Omental fat pad (tissue), 4 donors: Measurements from ENCODE around the gene TSHR. TPM values are rescaled to one million over a fixed set of nuclear protein-coding genes. Genes with fewer than 3 reads are reported as not detected.
"Not testable (repeated sequence)": the region's sequence is repeated elsewhere in the genome, so short reads cannot be mapped to it uniquely, and the experiment has no call there.

Source experiments
- ATAC-seq: fragments of 150-250 bp; one replicate; pipeline ENCODE4 v1.9.1; 2016; ENCODE audit warnings: mild to moderate bottlenecking, moderate library complexity; ENCODE audit not compliant: low FRiP score
- DNase-seq: peaks from one replicate; pipeline ENCODE4 v3.0.0-alpha.2; 2019; ENCODE audit warnings: low spot score
- CTCF ChIP-seq, 3 donors: fragments of 450-650 bp; IDR thresholded peaks; one replicate each; pipeline ENCODE4 v1.5.1; 2016 to 2017; ENCODE audit warnings: antibody characterized with exemption in 3 of 3, mild to moderate bottlenecking in 3 of 3, moderate library complexity in 2 of 3
- total RNA-seq, 4 donors: library from RNA; depleted of rRNA; stranded (reverse); fragments of >200 nt; gene quantifications; one replicate each; pipeline ENCODE4 v1.1.0, GENCODE V29; 2016

The TSHR gene
- total RNA-seq, 4 donors from 2014 or later: 0.36 to 0.79 (median 0.74) TPM; not detected in 1

- DNase-seq: no peak
- TF ChIP-seq CTCF (IDR thresholded peaks at IDR 0.05): no peak
- no peak for ATAC-seq
Observed at GRCh38 chr14:81105378-81105777, 150.0 kb downstream of the TSHR start.

GRCh38 chr14:81105961-81106360 is 150.5 kb downstream of the TSHR start:
- no peak for ATAC-seq
- TF ChIP-seq CTCF (IDR thresholded peaks at IDR 0.05): no peak
- no peak for DNase-seq

- ATAC-seq (no peak), DNase-seq (no peak)
- no peak for TF ChIP-seq CTCF (IDR thresholded peaks at IDR 0.05)
Observed at GRCh38 chr14:81110186-81110585, 154.8 kb downstream of the TSHR start.

GRCh38 chr14:81113176-81113575 is 157.8 kb downstream of the TSHR start:
- no peak for DNase-seq
- no peak for ATAC-seq
- TF ChIP-seq CTCF (IDR thresholded peaks at IDR 0.05): no peak

- ATAC-seq, DNase-seq: not testable (repeated sequence)
Observed at GRCh38 chr14:81113945-81114820, 158.8 kb downstream of the TSHR start.

- TF ChIP-seq CTCF (IDR thresholded peaks at IDR 0.05): no peak
- ATAC-seq (no peak), DNase-seq (no peak)
Observed at GRCh38 chr14:81120501-81120900, 165.1 kb downstream of the TSHR start.

GRCh38 chr14:81122326-81122725 is 166.9 kb downstream of the TSHR start:
- no peak for DNase-seq
- no peak for ATAC-seq
- no peak for TF ChIP-seq CTCF (IDR thresholded peaks at IDR 0.05)
